CD4-positive, alpha-beta T cell treated with Interleukin-2 at 100 ng/mL for 4 hours (primary cell): ENCODE data around the gene RNF145.
"Not testable (repeated sequence)": the region's sequence is repeated elsewhere in the genome, so short reads cannot be mapped to it uniquely, and the experiment has no call there.

Source experiments
- DNase-seq: peaks from one replicate; pipeline ENCODE4 v3.0.0-alpha.2; 2020; ENCODE audit warnings: low spot score

The RNF145 gene, protein sequence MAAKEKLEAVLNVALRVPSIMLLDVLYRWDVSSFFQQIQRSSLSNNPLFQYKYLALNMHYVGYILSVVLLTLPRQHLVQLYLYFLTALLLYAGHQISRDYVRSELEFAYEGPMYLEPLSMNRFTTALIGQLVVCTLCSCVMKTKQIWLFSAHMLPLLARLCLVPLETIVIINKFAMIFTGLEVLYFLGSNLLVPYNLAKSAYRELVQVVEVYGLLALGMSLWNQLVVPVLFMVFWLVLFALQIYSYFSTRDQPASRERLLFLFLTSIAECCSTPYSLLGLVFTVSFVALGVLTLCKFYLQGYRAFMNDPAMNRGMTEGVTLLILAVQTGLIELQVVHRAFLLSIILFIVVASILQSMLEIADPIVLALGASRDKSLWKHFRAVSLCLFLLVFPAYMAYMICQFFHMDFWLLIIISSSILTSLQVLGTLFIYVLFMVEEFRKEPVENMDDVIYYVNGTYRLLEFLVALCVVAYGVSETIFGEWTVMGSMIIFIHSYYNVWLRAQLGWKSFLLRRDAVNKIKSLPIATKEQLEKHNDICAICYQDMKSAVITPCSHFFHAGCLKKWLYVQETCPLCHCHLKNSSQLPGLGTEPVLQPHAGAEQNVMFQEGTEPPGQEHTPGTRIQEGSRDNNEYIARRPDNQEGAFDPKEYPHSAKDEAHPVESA

DNA sequence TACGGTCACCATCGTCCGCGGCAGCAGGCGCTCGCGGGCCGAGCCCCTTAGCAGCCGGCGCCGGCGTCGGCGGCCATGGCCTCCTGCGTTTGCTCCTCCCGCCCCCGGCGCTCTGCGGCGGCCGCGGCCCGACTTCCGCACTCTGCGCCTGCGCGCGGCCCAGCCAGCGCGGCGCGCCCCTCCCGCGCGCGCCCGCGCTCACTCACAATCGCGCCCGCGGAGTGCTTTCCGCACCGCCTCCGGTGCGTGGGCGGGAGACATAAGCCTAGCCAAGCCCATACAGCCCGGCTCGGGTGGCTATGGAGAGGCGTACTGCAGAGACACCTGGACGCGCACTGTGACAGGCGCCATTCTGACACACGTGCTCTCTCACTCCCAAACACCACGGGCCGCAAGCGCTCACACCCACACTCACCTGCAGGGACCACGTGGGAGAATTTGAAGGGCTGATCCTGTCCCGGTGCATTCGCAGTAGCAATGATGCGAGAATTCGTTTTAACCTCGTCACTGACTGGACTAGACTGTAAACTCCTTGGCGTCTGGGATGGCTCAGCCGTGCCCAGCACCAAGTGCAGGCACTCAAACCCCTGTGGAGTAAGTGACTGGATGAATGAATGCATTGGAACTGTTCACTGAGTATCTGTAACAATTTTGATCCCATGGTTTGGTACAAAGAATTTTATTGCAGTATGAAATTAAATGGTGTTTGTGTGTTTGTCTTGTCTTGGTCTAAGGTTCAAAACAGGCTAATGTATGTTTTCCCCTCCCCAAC is at the start of gene RNF145:
Gene RNF145 (minus strand): TSS at position 116 of the 772 bp plus-strand sequence. CDS start 5,936 bp downstream, outside the sequence.
- peak; percentile 93 for DNase-seq

DNA sequence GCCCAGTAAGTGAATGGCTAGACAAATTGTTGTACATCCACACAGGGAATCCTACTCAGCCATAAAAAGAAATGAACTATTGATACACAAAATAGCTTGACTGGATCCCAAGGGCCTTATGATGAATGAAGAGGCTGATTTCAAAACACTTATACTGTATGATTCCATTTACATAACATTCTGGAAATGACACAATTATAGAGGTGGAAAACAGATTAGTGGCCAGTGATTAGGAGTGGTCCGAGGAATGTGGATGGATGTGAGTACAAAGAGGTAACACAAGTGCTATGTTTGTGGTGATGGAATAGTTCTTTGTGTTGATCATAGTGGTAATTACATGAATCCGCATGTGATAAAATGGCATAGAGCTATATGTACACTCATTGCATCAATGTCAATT is 49.0 kb upstream of the RNF145 start:
- no peak for DNase-seq

DNA sequence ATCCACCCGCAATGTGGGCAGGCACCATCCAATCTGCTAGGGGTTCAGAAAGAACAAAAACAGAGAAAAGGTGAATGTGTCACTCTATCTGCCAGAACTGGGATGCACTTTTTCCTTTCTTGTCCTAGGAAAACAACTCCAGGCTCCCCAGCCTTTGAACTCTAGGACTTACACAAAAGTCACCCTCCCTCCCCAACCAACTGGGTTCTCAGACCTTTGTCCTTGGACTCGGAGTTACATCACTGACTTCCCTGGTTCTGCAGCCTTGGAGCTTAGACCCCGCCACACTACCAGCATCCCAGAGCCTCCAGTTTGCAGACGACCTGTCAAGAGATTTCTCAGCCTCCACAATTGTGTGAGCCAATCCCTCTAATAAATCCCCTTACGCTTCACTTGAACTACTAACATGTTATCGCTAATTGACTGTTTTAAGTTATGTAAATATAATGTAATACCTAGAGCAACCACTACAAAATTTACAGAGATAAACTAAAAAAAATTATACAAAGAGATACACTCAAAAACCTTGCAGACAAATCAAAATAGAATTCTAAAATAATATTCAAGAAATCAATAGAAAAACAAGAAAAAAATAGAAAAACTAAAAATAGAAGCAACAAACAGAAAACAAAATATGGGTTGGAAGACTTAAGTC is 48.4 kb upstream of the RNF145 start:
- no peak for DNase-seq

DNA sequence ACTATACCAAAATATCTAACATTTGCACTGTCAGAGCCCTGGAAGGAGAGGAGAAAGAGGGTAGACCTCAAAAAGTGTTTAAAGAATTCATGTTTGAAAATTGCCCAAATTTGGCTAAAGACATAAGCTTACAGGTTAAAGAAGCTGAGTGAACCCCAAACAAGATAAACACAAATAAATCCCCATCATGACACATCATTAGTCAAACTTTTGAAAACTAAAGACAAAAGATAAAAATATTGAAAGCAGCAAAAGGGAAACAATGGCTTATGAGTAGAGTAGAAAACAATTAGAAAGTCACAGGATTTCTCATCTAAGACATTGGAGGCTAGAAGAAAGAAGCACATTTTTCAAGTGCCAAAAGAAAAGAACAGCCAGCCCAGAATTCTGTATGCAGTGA is 47.7 kb upstream of the RNF145 start:
- DNase-seq = no peak

DNA sequence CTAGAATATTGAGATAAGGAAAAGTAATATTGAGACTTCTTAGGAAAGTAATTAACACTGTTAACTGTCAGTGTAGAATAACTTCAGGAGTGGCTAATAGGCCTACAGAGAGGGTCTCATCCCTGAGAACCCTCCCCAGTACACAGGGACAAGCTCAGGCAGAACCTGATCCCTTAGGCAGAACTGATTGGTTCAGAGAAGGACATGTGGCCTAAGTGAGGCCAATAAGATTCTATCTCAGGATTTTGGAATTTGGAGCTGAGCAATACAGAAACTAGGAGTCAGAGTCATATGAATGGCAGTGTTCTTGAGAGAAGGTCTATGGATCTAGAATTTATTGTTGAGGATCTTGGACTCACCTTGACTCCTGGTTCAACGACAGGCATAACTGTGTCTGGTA is 42.8 kb upstream of the RNF145 start:
- DNase-seq = no peak

DNA sequence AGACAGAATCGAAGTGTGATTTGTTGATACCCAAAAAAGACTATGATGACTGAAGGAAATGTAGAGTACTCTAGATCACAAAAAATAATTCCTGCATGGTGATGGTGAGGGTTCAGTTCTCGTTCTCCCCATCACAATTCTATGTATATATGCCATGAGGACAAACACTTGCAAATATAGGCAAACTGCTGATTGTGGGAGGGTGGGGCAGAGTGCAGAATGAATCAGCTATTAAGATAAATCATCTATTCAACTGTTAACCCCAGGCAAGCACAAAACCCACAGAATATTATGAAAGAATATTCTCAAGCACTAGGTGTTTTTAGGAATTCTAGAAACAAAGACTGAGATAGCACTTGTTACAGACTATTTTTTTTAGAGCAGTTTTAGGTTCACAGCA is 39.8 kb upstream of the RNF145 start:
- no peak for DNase-seq

DNA sequence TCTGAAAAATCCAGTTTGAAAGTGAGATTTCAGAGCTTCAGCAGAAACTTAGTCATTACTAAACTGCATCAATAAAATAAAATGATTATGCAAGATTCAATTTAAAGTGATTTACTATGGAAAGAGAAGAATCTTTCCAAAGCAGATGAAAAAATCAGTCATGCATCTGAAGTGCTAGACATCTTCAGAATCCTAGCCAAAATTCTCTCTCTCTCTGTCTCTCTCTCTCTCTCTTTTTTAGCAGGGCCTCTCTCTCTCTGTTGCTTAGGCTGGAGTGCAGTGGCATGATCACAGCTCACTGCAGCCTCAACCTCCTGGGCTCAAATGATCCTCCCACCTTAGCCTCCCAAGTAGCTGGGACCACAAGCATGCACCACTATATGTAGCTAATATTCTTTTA is 35.5 kb upstream of the RNF145 start:
- DNase-seq = no peak

DNA sequence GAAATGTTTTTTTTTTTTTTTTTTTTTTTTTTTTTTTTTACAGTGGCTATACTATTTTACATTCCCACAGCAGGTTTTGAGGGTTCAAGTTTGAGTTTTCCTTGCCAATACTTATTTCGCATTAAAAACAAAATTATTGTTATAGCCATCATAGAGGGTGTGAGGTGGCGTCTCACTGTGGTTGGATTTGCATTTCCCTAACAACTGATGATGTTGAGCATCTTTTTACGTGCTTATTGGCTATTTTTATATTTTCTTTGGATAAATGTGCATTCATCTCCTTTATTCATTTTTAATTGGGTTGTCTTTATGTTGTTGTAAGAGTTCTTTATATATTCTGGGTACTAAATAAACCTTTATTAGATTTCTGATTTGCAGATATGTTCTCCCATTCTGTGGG is 34.8 kb upstream of the RNF145 start:
- DNase-seq = no peak

DNA sequence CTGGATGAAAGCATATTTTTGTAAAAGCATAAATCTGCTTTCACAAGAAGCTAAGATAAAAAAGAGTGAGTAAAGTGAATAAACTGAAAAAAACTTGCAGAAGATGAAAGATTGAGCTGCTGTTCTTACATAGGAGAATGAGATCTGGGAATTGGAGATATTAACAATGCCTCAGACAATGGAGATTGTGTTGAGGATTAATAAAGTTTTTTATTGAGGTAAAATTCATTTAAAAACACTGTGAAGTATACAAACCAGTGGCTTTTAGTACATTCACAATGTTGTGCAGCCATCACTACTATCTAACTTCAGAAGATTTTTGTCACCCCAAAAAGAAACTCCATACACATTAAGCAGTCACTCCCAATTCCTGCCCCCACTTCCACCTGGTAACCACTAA is 34.0 kb upstream of the RNF145 start:
- no peak for DNase-seq

DNA sequence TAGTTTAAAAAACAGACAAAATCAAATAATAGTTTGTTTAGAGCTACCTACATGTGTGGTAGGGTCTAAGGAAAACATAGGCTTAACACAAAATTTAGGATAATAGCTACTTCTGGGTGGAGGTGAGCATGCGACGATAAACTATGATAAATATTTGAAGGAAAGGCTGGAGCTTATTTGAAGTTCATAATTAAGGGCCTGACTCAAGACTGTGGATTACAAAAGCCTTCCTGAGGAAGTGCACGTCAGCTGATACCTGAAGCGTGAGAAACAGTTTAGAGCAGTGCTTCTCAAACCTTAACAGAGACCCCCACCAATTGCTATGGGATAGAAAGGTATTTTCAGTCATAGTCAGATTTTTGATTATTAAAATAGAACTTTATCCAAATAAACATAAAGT is 33.3 kb upstream of the RNF145 start:
- DNase-seq = no peak

DNA sequence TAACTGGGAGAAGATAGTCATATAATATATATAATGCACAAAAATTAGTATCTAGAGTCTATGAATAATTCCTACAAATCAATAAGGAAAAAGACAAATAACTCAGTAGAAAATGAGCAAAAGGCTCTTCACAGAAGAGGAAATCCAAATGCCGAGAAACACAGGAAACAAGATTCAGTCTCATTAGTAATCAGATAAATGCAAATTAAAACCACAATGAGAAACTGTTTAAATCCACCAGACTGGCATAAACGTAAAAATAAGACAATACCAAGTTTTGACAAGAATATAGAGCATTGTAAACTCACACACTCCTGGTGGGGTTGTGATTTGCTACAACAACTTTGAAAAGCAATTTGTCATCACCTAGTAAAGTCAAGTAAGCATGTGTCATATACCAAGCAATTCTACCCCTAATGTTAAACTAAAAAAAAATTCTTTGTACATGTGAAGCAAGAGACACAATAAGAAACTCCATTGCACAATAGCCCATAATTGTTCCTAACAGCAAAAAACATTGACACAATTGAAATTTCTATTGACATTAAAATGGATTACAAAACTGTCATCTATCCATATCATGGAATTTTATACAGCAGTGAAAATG is 32.7 kb upstream of the RNF145 start:
- DNase-seq = peak; percentile 20

DNA sequence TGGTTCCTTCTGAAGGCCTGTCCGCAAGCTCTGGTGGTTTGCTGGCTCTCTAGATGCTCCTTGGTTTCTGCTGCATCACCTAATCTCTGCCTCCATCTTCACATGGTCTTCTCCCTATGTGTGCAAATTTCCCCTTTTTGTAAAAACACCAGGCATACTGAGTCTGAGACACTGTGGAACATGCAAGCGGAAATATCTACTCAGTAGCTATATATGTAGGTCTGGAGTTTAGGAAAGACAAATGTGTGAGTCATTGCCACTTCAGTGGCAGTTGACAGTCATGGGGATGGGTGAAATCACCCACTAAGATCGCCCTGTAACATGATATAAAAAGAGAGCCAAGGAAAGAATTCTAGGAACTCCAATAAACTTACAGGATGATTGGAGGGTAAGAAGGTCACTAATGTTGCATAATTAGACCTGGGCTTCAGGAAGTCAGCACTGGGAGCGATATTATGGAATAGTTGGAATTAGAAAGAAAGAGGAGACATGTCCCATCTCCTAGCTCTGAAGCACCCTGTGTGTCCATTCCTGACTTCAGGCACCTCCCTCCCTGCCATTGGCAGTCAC is 31.0 kb upstream of the RNF145 start:
- DNase-seq = no peak

DNA sequence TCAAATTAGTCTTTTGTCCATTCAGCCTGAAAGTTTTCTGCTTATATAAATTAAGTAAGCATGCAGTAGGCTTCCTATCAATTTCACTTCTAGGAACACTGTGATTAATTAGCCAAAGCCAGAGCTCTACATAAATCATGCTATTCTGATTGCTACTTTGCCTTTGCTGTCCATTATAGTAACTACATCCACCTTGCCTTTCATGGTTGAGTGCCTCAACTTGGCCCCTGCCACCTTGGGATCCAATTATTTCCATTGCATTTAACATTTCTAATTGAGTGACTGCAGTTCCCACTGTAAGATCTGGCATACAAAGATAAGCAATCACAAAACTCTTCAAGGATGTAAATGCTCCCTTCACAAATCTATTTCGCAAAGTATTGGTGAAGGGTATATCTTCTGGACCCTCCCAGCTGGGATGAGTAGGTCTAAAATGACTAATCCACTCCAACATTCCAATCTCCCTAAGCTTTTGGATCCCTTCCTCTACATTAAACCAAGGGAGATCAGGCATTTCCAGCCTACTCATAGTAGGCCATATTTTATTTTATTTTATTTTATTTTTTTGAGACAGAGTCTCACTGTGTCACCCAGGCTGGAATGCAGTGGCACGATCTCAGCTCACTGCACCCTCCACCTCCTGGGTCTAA is 26.6 kb upstream of the RNF145 start:
- DNase-seq = not testable (repeated sequence)

DNA sequence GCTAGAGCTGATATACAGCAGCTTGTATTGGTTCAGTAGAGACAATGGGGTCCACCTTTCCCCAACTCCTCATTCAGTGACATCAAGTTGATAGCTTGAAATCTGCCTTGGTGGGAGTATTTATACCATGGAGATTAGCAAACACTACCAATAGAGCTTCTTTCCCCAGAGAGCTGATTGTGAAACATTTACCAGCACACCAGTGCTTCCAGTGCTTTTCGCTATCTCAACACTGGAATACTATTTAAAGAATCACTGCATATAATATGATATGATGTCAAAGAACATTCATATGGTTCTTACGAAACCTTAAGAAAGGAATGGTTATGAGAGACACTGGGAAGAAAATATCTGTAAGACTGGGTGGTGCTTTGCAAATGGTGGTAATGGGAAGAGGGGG is 21.8 kb upstream of the RNF145 start:
- DNase-seq = no peak

DNA sequence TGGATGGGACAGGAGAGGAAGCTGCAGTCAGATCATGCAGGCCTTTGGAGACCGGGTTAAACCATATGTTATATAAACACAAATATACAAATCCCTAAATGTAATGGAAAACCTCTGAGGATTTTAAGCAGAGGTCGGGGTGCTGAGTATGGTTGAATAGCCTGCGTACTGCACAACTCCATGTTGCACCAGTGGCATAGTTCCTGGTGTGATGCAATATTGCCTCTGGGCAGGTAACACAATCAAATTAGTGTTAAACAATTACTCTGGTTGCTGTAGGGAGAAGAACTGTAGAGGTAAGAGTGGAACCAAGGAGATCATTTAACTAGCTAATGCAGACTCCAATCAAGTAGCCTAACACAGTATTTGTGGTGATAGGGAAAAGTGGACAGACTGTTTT is 21.3 kb upstream of the RNF145 start:
- DNase-seq = no peak

DNA sequence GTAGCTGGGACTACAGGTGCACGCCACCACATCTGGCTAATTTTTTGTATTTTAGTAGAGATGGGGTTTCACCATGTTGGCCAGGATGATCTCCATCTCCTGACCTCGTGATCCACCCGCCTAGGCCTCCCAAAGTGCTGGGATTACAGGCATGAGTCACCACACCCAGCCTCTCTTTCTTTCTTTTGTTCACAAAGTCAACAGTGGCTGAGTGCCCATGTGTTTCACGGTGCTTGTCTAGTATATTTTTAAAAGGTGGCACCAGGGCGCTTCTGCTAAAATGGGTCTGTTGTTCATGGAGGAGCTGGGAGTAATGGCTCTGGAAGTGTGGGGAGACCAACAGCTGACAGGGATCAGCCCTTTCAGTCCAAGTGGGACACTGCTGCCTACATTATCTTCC is 18.7 kb upstream of the RNF145 start:
- DNase-seq = not testable (repeated sequence)

DNA sequence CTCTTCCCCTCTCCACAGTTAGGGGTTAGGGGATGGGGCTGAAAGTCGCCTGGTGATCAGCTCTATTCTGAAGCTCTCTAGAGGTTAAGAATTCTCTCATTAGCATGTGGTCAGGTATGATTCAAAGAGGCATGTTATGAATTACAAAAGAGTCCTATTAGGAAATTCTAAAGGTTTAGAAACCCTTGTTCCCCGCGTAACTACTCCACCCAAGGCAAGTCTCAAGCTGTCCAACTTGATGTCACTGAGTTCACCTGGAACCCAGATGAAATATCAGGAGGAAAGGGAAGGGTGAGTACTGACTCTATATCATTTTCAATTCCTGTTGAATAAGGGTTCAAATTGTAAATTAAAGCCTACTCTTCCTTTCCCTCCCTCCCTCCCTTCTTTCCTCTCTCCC is 18.1 kb upstream of the RNF145 start:
- no peak for DNase-seq

DNA sequence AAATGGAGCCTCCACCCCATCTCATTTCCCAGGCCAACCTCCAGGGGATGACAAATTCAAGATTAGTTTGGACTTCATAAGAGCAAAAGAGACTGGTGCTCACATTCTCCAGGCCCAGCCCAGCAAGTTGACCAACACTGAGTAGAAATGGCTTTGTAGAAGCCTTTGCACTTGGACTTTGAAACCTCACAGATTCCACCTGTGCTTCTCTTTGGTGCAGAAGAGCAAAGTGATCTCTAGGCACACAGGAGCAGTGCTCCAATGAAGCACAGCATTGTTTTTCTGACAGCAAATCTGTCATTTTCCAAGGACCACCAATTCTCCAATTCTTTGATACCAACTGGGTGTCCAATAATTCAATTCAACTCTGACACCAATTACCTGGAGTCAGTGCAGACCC is 17.1 kb upstream of the RNF145 start:
- DNase-seq = no peak

DNA sequence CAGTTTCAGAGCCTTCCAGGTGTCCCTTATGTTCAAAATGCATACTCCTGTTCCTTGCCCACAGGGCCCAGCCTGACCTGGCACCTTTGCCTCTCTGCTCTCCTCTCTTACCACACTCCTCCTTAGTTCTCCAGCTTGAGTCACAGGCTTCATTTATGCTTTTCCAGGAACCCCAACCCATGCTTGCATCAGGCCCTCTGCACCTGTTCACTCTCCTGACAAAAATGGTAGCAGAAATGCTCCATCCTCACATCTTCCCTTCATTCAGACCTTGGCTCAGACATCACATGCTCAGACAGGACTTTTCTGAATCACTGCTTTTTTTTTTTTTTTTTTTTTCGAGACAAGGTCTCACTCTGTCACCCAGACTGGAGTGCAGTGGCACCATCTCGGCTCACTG is 15.1 kb upstream of the RNF145 start:
- DNase-seq = no peak

DNA sequence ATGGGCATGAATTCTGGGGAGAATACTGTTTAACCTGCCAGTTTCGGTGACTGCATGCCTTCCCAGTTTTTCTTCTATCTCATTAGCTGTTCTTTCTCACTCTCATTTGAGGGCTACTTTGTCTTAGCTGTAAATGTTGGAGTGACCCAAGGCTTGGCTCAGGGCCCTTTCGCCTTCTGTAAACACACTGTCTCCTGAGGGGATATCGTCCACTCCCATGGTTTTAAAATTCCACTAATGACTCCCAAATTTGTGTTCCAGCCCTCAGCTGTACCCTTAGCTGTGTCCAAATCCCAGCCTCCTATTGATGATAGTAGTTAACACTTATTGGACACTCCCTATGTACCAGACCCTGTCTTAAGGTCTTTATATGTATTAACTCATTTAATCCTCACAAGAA is 14.1 kb upstream of the RNF145 start:
- DNase-seq = no peak

DNA sequence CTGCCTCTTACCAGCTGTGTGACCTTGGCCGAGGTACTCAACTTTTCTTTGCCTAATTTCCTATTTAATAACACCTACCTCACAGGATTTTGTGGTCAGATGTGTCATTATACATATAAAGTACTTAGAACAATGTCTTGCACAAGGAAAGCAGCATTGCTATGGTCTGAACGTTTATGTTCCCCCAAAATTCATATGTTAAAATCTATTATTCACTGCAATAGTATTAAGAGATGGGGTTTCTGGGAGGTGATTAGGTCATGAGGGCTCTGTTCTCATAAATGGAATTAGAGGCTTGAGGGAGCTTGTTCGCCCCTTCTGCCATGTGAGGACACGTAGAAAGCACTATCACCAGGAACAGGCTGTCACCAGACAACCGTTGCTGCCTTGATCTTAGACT is 10.9 kb upstream of the RNF145 start:
- DNase-seq = no peak
